ENCODE measurements around the gene FHDC1.
"Not testable (repeated sequence)": the region's sequence is repeated elsewhere in the genome, so short reads cannot be mapped to it uniquely, and the experiment has no call there.

FHDC1 gene

GRCh38 chr4:152935631-152936445 lies at the start of gene FHDC1:
Gene FHDC1, plus strand, starts transcription at chr4:152936323. Its CDS starts 6,735 bp downstream, at chr4:152943058.
- no peak for DNase-seq

GRCh38 chr4:152887981-152888380 lies 48.1 kb upstream of the FHDC1 start:
- DNase-seq, result no peak

GRCh38 chr4:152892974-152893373 lies 43.1 kb upstream of the FHDC1 start:
- DNase-seq, result no peak

GRCh38 chr4:152894673-152895072 lies 41.5 kb upstream of the FHDC1 start:
- DNase-seq, result no peak

GRCh38 chr4:152896811-152897210 lies 39.3 kb upstream of the FHDC1 start:
- no peak for DNase-seq

GRCh38 chr4:152898133-152898532 lies 38.0 kb upstream of the FHDC1 start:
- DNase-seq, result not testable (repeated sequence)

- DNase-seq, result no peak
These were observed 37.5 kb upstream of the FHDC1 start for GRCh38 chr4:152898606-152899005.

GRCh38 chr4:152900395-152900794 lies 35.7 kb upstream of the FHDC1 start:
- no peak for DNase-seq

- no peak for DNase-seq
These were observed 34.9 kb upstream of the FHDC1 start for GRCh38 chr4:152901205-152901604.

- no peak for DNase-seq
These were observed 32.5 kb upstream of the FHDC1 start for GRCh38 chr4:152903658-152904057.

- DNase-seq, result no peak
These were observed 26.2 kb upstream of the FHDC1 start for GRCh38 chr4:152909901-152910300.

- no peak for DNase-seq
These were observed 25.6 kb upstream of the FHDC1 start for GRCh38 chr4:152910521-152910920.

GRCh38 chr4:152917543-152918395 lies 18.4 kb upstream of the FHDC1 start:
- no peak for DNase-seq

GRCh38 chr4:152919826-152920225 lies 16.3 kb upstream of the FHDC1 start:
- no peak for DNase-seq

- no peak for DNase-seq
These were observed 15.4 kb upstream of the FHDC1 start for GRCh38 chr4:152920768-152921167.

GRCh38 chr4:152921284-152921683 lies 14.8 kb upstream of the FHDC1 start:
- no peak for DNase-seq

GRCh38 chr4:152925851-152926250 lies 10.3 kb upstream of the FHDC1 start:
- no peak for DNase-seq

GRCh38 chr4:152926959-152927358 lies 9.2 kb upstream of the FHDC1 start:
- no peak for DNase-seq

- DNase-seq, result no peak
These were observed 8.4 kb upstream of the FHDC1 start for GRCh38 chr4:152927737-152928136.

GRCh38 chr4:152928286-152928685 lies 7.8 kb upstream of the FHDC1 start:
- no peak for DNase-seq

- no peak for DNase-seq
These were observed 6.2 kb upstream of the FHDC1 start for GRCh38 chr4:152929888-152930287.

- no peak for DNase-seq
These were observed 980 bp upstream of the FHDC1 start for GRCh38 chr4:152935143-152935542.

- DNase-seq, result no peak
These were observed 568 bp downstream of the FHDC1 start for GRCh38 chr4:152936446-152937335.
